ENCODE results near the gene CBFA2T2.
"Not testable (repeated sequence)": the region's sequence is repeated elsewhere in the genome, so short reads cannot be mapped to it uniquely, and the experiment has no call there.

CBFA2T2 gene

GRCh38 chr20:33689493-33689892 lies 199.6 kb downstream of the CBFA2T2 start:
- no peak for TF ChIP-seq CTCF (IDR thresholded peaks at IDR 0.05; ENCODE audit: low read depth, low read length)
- no peak overlapping the region for H3K4me3 ChIP-seq (ENCODE audit: low read depth, low read length)

- H3K4me3 ChIP-seq (ENCODE audit: low read depth, low read length), result no peak overlapping the region
- TF ChIP-seq CTCF (IDR thresholded peaks at IDR 0.05; ENCODE audit: low read depth, low read length), result no peak
Measured at GRCh38 chr20:33689973-33690372, 200.1 kb downstream of the CBFA2T2 start.

GRCh38 chr20:33693289-33693688 lies 203.4 kb downstream of the CBFA2T2 start:
- no peak for TF ChIP-seq CTCF (IDR thresholded peaks at IDR 0.05; ENCODE audit: low read depth, low read length)
- H3K4me3 ChIP-seq (ENCODE audit: low read depth, low read length), result no peak overlapping the region

- TF ChIP-seq CTCF (IDR thresholded peaks at IDR 0.05; ENCODE audit: low read depth, low read length), result no peak
- H3K4me3 ChIP-seq (ENCODE audit: low read depth, low read length), result no peak overlapping the region
Measured at GRCh38 chr20:33693741-33694638, 204.1 kb downstream of the CBFA2T2 start.

GRCh38 chr20:33694639-33695012 lies 204.7 kb downstream of the CBFA2T2 start:
- TF ChIP-seq CTCF (IDR thresholded peaks at IDR 0.05; ENCODE audit: low read depth, low read length), result no peak
- H3K4me3 ChIP-seq (ENCODE audit: low read depth, low read length), result no peak overlapping the region

- TF ChIP-seq CTCF (IDR thresholded peaks at IDR 0.05; ENCODE audit: low read depth, low read length), result no peak
- no peak overlapping the region for H3K4me3 ChIP-seq (ENCODE audit: low read depth, low read length)
Measured at GRCh38 chr20:33696448-33696847, 206.6 kb downstream of the CBFA2T2 start.

GRCh38 chr20:33697129-33697528 lies 207.2 kb downstream of the CBFA2T2 start:
- H3K4me3 ChIP-seq (ENCODE audit: low read depth, low read length), result no peak overlapping the region

GRCh38 chr20:33698966-33699365 lies 209.1 kb downstream of the CBFA2T2 start:
- not testable (repeated sequence) for H3K4me3 ChIP-seq (ENCODE audit: low read depth, low read length)

More at GRCh38 chr20:33697129-33697528, 207.2 kb downstream of the CBFA2T2 start:
- no peak for TF ChIP-seq CTCF (IDR thresholded peaks at IDR 0.05; ENCODE audit: low read depth, low read length)

All from WI38 (cell line).